Measurements from ENCODE around the gene FYCO1.

Gene FYCO1

GRCh38 chr3:45896956-45897355 is 98.7 kb downstream of the FYCO1 start:
- Histone ChIP-seq H3K9me3 (replicated peaks in 1 of 2; ENCODE audit: control insufficient read depth in 2 of 2, insufficient read depth in 1 of 2, low read depth in 1 of 2, low read length in 2 of 2) (no peaks in the 10 kb centered on the region), H3K9ac (ENCODE audit: low read depth, low read length, poor library complexity) (no peak overlapping the region), H4K8ac (ENCODE audit: low read depth, low read length) (no peak overlapping the region), H3K4me3 (ENCODE audit: low read length in 2 of 2) (no peak overlapping the region), H2BK5ac (ENCODE audit: low read length) (no peak overlapping the region), H3K18ac (ENCODE audit: low read length) (no peak overlapping the region), H3K4ac (ENCODE audit: low read length) (no peak overlapping the region), H2BK12ac (ENCODE audit: low read length) (no peak overlapping the region), H3K23ac (ENCODE audit: low read depth, low read length, poor library complexity) (no peak overlapping the region), H2BK15ac (ENCODE audit: low read length) (no peak overlapping the region), H3K14ac (ENCODE audit: low read length) (no peak overlapping the region), H3K27me3 (ENCODE audit: control insufficient read depth in 3 of 3, insufficient read depth in 3 of 3, low read depth in 1 of 3, low read length in 3 of 3) (peaks cover 0 to 3% (median 0%) of the 10 kb centered on the region in 3 experiments), H2AK5ac (ENCODE audit: low read depth, low read length) (no peak overlapping the region), H3K4me2 (ENCODE audit: insufficient read depth, low read length, poor library complexity, severe bottlenecking) (no peak overlapping the region), H2AFZ (ENCODE audit: low read length) (no peak overlapping the region), H4K91ac (ENCODE audit: low read depth, low read length, poor library complexity) (no peak overlapping the region), H3K79me1 (ENCODE audit: low read depth, low read length) (no peaks in the 10 kb centered on the region), H2BK120ac (ENCODE audit: low read depth, low read length) (no peak overlapping the region), H3K27ac (replicated peaks; ENCODE audit: low read length) (no peak overlapping the region), H3K36me3 (replicated peaks in 1 of 2; ENCODE audit: control insufficient read depth in 2 of 2, insufficient read depth in 2 of 2, low read length in 2 of 2) (no peaks in the 10 kb centered on the region), H3K4me1 (ENCODE audit: control insufficient read depth in 2 of 2, insufficient read depth in 1 of 2, low read depth in 1 of 2, low read length in 2 of 2) (no peaks in the 10 kb centered on the region)
- WGBS, 2 donors (ENCODE audit: extremely low coverage in 2 of 2, insufficient read length in 2 of 2, insufficient replicate concordance in 1 of 2) = no CpG with 5 or more reads among the region's 3 CpGs
- DNase-seq (ENCODE audit: low spot score) = no peak

GRCh38 chr3:45895686-45896468 is 99.7 kb downstream of the FYCO1 start:
- Histone ChIP-seq H2BK5ac (ENCODE audit: low read length) (no peak overlapping the region), H4K91ac (ENCODE audit: low read depth, low read length, poor library complexity) (no peak overlapping the region), H2AK5ac (ENCODE audit: low read depth, low read length) (no peak overlapping the region), H2BK120ac (ENCODE audit: low read depth, low read length) (no peak overlapping the region), H3K4me2 (ENCODE audit: insufficient read depth, low read length, poor library complexity, severe bottlenecking) (no peak overlapping the region), H2BK15ac (ENCODE audit: low read length) (no peak overlapping the region), H3K18ac (ENCODE audit: low read length) (no peak overlapping the region), H3K14ac (ENCODE audit: low read length) (no peak overlapping the region), H3K79me1 (ENCODE audit: low read depth, low read length) (no peaks in the 10 kb centered on the region), H3K9ac (ENCODE audit: low read depth, low read length, poor library complexity) (no peak overlapping the region), H4K8ac (ENCODE audit: low read depth, low read length) (no peak overlapping the region), H2AFZ (ENCODE audit: low read length) (no peak overlapping the region), H3K4ac (ENCODE audit: low read length) (no peak overlapping the region), H3K9me3 (replicated peaks in 1 of 2; ENCODE audit: control insufficient read depth in 2 of 2, insufficient read depth in 1 of 2, low read depth in 1 of 2, low read length in 2 of 2) (no peaks in the 10 kb centered on the region), H3K27ac (replicated peaks; ENCODE audit: low read length) (no peak overlapping the region), H3K36me3 (replicated peaks in 1 of 2; ENCODE audit: control insufficient read depth in 2 of 2, insufficient read depth in 2 of 2, low read length in 2 of 2) (no peaks in the 10 kb centered on the region), H3K4me1 (ENCODE audit: control insufficient read depth in 2 of 2, insufficient read depth in 1 of 2, low read depth in 1 of 2, low read length in 2 of 2) (no peaks in the 10 kb centered on the region), H3K23ac (ENCODE audit: low read depth, low read length, poor library complexity) (no peak overlapping the region), H3K27me3 (ENCODE audit: control insufficient read depth in 3 of 3, insufficient read depth in 3 of 3, low read depth in 1 of 3, low read length in 3 of 3) (peaks cover 0 to 3% (median 0%) of the 10 kb centered on the region in 3 experiments), H2BK12ac (ENCODE audit: low read length) (no peak overlapping the region), H3K4me3 (ENCODE audit: low read length in 2 of 2) (no peak overlapping the region)
- DNase-seq (ENCODE audit: low spot score) = no peak
- WGBS, 2 donors (ENCODE audit: extremely low coverage in 2 of 2, insufficient read length in 2 of 2, insufficient replicate concordance in 1 of 2) = no CpG with 5 or more reads among the region's 5 CpGs

- H3K4ac ChIP-seq (ENCODE audit: low read length) = no peak overlapping the region
- H3K27ac ChIP-seq (replicated peaks; ENCODE audit: low read length) = no peak overlapping the region
- no peaks in the 10 kb centered on the region for H3K9me3 ChIP-seq (replicated peaks in 1 of 2; ENCODE audit: control insufficient read depth in 2 of 2, insufficient read depth in 1 of 2, low read depth in 1 of 2, low read length in 2 of 2)
- no peaks in the 10 kb centered on the region for H3K4me1 ChIP-seq (ENCODE audit: control insufficient read depth in 2 of 2, insufficient read depth in 1 of 2, low read depth in 1 of 2, low read length in 2 of 2)
- H3K4me2 ChIP-seq (ENCODE audit: insufficient read depth, low read length, poor library complexity, severe bottlenecking) = no peak overlapping the region
- no peak overlapping the region for H4K8ac ChIP-seq (ENCODE audit: low read depth, low read length)
- H4K91ac ChIP-seq (ENCODE audit: low read depth, low read length, poor library complexity) = no peak overlapping the region
- no peak overlapping the region for H2AK5ac ChIP-seq (ENCODE audit: low read depth, low read length)
- no peak overlapping the region for H2AFZ ChIP-seq (ENCODE audit: low read length)
- no peak overlapping the region for H3K4me3 ChIP-seq (ENCODE audit: low read length in 2 of 2)
- no peak overlapping the region for H2BK15ac ChIP-seq (ENCODE audit: low read length)
- H3K14ac ChIP-seq (ENCODE audit: low read length) = no peak overlapping the region
- H3K79me1 ChIP-seq (ENCODE audit: low read depth, low read length) = no peaks in the 10 kb centered on the region
- H2BK120ac ChIP-seq (ENCODE audit: low read depth, low read length) = no peak overlapping the region
- H3K27me3 ChIP-seq (ENCODE audit: control insufficient read depth in 3 of 3, insufficient read depth in 3 of 3, low read depth in 1 of 3, low read length in 3 of 3) = peaks cover 0 to 3% (median 0%) of the 10 kb centered on the region in 3 experiments
- H3K23ac ChIP-seq (ENCODE audit: low read depth, low read length, poor library complexity) = no peak overlapping the region
- no peak overlapping the region for H3K9ac ChIP-seq (ENCODE audit: low read depth, low read length, poor library complexity)
- DNase-seq (ENCODE audit: low spot score) = no peak
- H3K36me3 ChIP-seq (replicated peaks in 1 of 2; ENCODE audit: control insufficient read depth in 2 of 2, insufficient read depth in 2 of 2, low read length in 2 of 2) = no peaks in the 10 kb centered on the region
- no CpG with 5 or more reads among the region's 6 CpGs for WGBS, 2 donors (ENCODE audit: extremely low coverage in 2 of 2, insufficient read length in 2 of 2, insufficient replicate concordance in 1 of 2)
- no peak overlapping the region for H2BK12ac ChIP-seq (ENCODE audit: low read length)
- no peak overlapping the region for H2BK5ac ChIP-seq (ENCODE audit: low read length)
- H3K18ac ChIP-seq (ENCODE audit: low read length) = no peak overlapping the region
These were observed 101.6 kb downstream of the FYCO1 start for GRCh38 chr3:45894015-45894414.

GRCh38 chr3:45892161-45892560 is 103.5 kb downstream of the FYCO1 start:
- H3K23ac ChIP-seq (ENCODE audit: low read depth, low read length, poor library complexity) = no peak overlapping the region
- H2AFZ ChIP-seq (ENCODE audit: low read length) = no peak overlapping the region
- H3K4ac ChIP-seq (ENCODE audit: low read length) = no peak overlapping the region
- no peak overlapping the region for H3K4me3 ChIP-seq (ENCODE audit: low read length in 2 of 2)
- no peak overlapping the region for H3K4me2 ChIP-seq (ENCODE audit: insufficient read depth, low read length, poor library complexity, severe bottlenecking)
- no peak overlapping the region for H4K8ac ChIP-seq (ENCODE audit: low read depth, low read length)
- H2BK120ac ChIP-seq (ENCODE audit: low read depth, low read length) = no peak overlapping the region
- no peak overlapping the region for H3K14ac ChIP-seq (ENCODE audit: low read length)
- no peak for DNase-seq (ENCODE audit: low spot score)
- H2BK12ac ChIP-seq (ENCODE audit: low read length) = no peak overlapping the region
- H3K9me3 ChIP-seq (replicated peaks in 1 of 2; ENCODE audit: control insufficient read depth in 2 of 2, insufficient read depth in 1 of 2, low read depth in 1 of 2, low read length in 2 of 2) = no peaks in the 10 kb centered on the region
- no peaks in the 10 kb centered on the region for H3K4me1 ChIP-seq (ENCODE audit: control insufficient read depth in 2 of 2, insufficient read depth in 1 of 2, low read depth in 1 of 2, low read length in 2 of 2)
- H3K18ac ChIP-seq (ENCODE audit: low read length) = no peak overlapping the region
- H2BK15ac ChIP-seq (ENCODE audit: low read length) = no peak overlapping the region
- no CpG with 5 or more reads among the region's 1 CpG for WGBS, 2 donors (ENCODE audit: extremely low coverage in 2 of 2, insufficient read length in 2 of 2, insufficient replicate concordance in 1 of 2)
- no peaks in the 10 kb centered on the region for H3K36me3 ChIP-seq (replicated peaks in 1 of 2; ENCODE audit: control insufficient read depth in 2 of 2, insufficient read depth in 2 of 2, low read length in 2 of 2)
- H2BK5ac ChIP-seq (ENCODE audit: low read length) = no peak overlapping the region
- no peaks in the 10 kb centered on the region for H3K27me3 ChIP-seq (ENCODE audit: control insufficient read depth in 3 of 3, insufficient read depth in 3 of 3, low read depth in 1 of 3, low read length in 3 of 3)
- H3K79me1 ChIP-seq (ENCODE audit: low read depth, low read length) = no peaks in the 10 kb centered on the region
- H2AK5ac ChIP-seq (ENCODE audit: low read depth, low read length) = no peak overlapping the region
- no peak overlapping the region for H4K91ac ChIP-seq (ENCODE audit: low read depth, low read length, poor library complexity)
- no peak overlapping the region for H3K9ac ChIP-seq (ENCODE audit: low read depth, low read length, poor library complexity)
- H3K27ac ChIP-seq (replicated peaks; ENCODE audit: low read length) = no peak overlapping the region

Measured in neuronal stem cell (in vitro differentiated cells).